ENCODE measurements around the gene ZFYVE27.

ZFYVE27 gene

GRCh38 chr10:97744405-97745035 lies 7.6 kb downstream of the ZFYVE27 start:
- DNase-seq (ENCODE audit: low read depth in 2 of 2): no peak

GRCh38 chr10:97747573-97747972 lies 10.6 kb downstream of the ZFYVE27 start:
- DNase-seq (ENCODE audit: low read depth in 2 of 2): no peak

DNA sequence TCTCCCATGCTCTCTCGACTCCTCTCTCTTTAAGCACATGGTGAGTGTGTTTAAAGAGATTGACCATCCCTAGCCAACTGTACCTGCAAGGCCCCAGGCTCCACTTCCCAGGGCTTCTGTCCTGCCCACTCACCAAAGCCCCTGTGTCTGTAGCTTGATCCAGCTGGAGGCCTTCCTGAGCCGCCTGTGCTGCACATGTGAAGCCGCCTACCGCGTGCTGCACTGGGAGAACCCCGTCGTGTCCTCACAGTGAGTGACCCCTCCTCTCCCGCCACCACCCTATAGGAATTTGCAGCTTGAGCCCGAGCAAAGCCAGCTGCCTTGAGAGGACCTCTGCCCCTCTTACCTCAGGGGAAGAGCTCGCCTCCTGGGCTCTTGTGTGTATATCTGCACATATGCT lies 11.2 kb downstream of the ZFYVE27 start:
- DNase-seq (ENCODE audit: low read depth in 2 of 2): no peak

DNA sequence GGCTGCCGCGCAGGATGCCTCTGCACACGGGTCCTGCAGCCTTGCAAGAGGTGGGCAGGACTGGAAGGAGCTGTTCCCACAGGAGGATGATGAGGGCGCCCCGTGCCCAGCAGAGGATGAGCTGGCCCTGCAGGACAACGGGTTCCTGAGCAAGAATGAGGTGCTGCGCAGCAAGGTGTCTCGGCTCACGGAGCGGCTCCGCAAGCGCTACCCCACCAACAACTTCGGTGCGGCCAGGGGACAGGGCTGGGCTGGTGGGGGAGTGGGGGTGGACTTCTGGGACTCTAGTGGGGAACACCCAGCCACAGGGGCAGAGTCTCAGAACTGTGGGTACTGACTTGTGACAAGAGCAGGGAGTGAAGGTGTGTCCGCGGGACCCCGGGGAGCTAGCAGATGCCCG lies 16.0 kb downstream of the ZFYVE27 start:
- no peak for DNase-seq (ENCODE audit: low read depth in 2 of 2)

DNA sequence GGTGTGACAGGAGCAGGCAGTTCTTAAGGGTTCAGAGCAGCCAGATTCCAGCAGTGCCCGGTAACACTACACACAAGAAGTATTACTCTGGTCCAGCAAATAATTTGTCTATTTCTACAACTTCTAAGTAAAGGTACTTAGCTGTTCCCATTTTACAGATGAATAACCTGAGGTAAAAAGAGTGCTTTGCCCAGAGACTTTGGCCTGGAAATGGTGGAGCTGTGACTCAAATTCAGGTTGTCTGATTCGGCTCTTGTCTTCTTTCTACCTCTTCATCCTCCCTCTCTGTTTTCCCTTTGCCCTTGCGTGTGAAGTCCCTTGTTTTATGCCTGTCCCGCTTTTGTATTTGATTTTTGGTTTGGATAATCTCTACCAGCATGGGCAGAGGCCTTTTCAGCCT lies 17.8 kb downstream of the ZFYVE27 start:
- no peak for DNase-seq (ENCODE audit: low read depth in 2 of 2)

- DNase-seq (ENCODE audit: low read depth in 2 of 2): no peak
Measured at GRCh38 chr10:97755718-97756117, 18.8 kb downstream of the ZFYVE27 start.

GRCh38 chr10:97757471-97757870 lies 20.5 kb downstream of the ZFYVE27 start:
- no peak for DNase-seq (ENCODE audit: low read depth in 2 of 2)

GRCh38 chr10:97759158-97759887 lies 22.4 kb downstream of the ZFYVE27 start:
- DNase-seq (ENCODE audit: low read depth in 2 of 2): peak in 1 of 2 donors; percentile 19

DNA sequence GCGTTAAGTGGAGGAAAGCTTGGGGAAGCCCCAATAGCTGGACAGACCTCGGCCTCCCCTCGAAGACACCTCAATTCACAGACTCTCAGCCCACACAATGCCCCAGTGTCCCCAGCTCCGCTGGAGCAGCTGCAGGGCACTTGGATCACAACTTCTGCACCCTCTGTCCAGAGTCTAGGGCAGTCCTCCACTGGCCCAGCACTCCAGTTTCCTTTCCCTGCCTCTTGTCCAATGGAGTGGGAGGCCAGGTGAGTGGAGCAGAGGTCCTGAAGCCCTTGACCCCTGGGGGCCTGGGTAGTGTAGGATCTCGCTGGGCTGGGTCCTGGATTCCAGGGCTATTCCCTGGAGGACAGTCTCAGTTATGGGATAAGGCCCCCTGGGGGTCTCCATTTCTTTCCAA lies 23.0 kb downstream of the ZFYVE27 start:
- no peak for DNase-seq (ENCODE audit: low read depth in 2 of 2)

DNA sequence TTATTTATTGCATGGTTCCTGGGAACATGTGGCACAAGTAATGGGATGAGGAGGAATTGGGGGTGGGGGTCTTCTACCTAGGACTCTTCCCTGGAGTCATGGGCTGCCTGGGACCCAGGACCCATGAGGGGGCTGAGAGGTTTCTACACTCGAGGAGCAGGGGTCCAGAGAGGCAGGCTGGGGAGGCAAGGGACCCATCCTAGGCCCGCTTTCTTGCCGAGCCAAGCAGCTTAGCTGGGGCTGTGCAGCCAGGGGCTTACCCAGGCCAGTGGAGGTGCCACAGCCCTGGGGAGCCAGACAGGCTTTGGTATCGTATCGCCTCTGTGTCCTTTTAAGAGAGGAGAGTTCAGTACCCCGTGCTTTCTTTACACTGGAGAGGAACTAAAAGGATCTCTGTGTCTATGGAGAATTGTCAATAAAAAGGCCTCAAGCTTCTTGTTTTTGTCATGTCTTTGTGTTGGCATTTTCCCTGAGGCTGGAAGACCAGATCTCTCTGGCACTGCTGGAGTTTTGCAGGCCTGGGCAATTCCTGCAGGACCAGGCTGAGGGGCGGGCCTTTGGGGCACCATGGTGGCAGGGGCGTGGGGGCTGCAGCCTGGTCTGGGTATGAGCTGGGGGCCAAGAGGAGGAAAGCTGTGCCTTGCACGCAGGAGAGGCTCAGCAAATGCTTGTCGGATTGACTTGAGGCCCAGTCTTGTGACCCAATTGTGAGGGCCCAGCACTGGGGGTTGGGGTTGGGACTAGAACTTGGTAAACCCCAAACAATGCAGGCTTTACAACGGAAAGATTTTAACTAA lies 23.7 kb downstream of the ZFYVE27 start:
- no peak for DNase-seq (ENCODE audit: low read depth in 2 of 2)

GRCh38 chr10:97761331-97761865 lies 24.5 kb downstream of the ZFYVE27 start:
- DNase-seq (ENCODE audit: low read depth in 2 of 2): no peak

DNA sequence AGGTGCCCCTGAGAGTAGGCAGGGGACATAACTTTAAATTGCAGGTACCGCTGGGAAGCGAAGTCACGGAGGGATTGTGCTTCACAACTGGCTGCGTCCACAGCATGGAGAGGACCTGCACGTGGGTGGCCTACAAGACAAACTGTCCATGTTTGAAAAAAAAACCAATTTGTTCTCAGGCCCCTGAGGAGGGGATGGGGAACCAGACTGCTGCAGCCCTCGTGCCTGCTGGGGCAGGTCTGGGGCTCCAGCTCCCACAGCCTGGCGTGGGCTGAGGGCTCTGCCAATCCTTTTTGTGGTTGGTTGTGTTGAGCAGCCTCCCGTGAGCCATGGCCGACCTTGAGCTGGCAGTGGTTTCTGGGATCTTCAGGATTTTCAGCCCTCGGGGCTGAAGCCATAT lies 25.1 kb downstream of the ZFYVE27 start:
- DNase-seq (ENCODE audit: low read depth in 2 of 2): no peak

DNA sequence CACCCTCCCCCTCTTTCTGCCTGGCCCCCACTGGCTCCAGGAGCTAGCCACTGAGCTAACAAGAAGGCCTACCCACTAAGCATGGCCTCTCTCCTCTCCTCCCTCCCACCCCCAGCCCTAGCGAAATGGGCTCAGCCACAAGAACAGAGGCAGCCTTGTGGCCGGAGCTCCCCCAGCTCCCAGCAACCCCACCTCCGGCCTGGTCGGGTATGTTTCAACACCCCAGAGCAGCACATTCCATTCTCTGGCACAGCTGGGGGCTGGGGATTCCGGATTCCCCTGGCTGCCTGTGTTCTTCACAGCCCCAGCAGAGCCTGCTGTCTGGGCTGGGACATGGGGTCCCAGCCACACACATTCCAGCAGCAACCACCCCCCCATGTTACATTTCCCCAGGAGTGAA lies 25.9 kb downstream of the ZFYVE27 start:
- DNase-seq (ENCODE audit: low read depth in 2 of 2): no peak

DNA sequence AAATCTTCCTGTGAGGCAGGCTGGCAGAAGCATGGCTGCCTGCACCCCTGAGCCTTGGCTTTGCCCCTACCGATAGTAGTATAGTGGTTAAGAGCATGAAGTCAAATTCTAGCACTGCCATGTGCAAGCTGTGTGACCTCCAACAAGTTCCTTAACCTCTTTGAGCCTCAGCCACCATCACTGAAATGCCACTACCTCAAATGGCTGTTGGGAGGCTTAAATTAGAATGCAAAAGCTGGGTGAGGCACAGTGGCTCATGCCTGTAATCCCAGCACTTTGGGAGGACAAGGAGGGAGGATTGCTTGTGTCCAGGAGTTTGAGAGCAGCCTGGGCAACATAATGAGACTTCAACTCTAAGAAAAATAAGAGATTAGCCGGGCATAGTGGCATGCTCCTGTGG lies 26.5 kb downstream of the ZFYVE27 start:
- DNase-seq (ENCODE audit: low read depth in 2 of 2): no peak

DNA sequence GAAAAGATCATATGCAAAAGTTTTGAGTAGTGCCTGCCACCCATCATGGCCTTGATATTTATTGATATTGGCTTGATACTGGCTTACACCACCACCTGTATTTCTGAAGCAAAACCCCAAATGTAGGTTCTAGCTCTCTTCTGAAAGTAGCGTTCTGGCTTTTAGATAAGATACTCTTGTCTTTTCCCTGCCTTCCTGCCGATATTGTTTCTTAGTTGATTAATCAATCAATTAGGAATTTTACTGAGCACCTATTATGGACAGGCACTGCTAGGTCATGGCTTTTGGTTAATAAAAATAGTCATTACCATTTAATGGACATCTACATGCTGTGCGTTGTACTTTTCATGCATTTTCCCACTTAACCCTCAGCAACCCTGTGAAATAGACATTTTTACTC lies 27.0 kb downstream of the ZFYVE27 start:
- no peak for DNase-seq (ENCODE audit: low read depth in 2 of 2)

DNA sequence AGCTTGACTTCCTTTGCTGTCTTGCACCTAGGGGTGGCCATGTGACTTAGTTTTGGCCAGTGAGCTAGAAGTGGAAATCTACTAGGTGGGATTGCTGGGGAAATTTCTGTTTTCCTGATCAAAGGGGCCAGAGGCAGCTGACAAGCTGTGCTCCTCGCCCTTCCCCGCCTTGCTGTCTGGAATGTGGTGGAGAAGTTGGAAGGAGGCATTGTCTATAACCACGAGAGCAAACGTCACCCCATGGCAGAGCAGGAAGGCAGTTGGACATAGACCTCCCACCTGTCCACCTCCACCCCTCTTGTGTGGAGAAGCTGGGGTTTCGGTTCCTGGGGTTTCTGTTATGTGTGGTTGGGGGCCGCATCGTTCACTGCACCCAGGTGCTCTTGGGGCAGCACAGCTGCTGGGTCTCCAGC lies 27.6 kb downstream of the ZFYVE27 start:
- DNase-seq (ENCODE audit: low read depth in 2 of 2): no peak

- DNase-seq (ENCODE audit: low read depth in 2 of 2): no peak
Measured at GRCh38 chr10:97765201-97765600, 28.3 kb downstream of the ZFYVE27 start.

DNA sequence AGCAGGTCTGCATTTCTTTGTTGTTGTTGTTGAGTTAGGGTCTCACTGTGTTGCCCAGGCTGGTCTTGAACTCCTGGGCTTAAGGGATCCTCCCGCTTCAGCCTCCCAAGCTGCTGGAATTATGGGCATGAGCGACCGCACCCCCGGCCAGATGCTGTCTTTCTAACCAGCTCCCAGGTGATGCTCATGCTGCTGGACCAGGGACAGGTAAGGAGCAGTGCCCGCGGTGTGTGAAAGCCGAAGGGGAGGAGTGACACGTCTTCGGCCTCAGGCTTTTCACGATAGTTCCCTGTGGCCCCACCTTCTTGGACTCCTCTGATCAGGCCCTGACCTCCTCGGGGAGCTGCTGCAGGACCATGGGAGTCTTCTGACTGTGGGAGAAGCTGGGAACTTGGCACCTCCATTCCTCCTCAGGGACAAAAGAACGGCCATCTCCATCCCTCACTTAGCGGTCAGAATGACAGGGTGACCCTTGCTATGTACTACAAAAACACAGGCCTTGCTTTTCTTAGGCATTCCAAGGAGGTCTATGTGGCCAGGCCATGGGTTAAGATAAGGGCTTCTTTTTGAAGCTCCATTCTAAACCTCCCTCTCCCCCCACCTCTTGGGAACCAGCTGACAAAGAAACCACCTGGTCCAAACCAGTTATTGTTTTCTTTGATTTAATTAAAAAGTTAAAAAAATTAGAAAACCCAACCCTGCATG lies 29.3 kb downstream of the ZFYVE27 start:
- DNase-seq (ENCODE audit: low read depth in 2 of 2): no peak

- no peak for DNase-seq (ENCODE audit: low read depth in 2 of 2)
Measured at GRCh38 chr10:97766996-97767924, 30.3 kb downstream of the ZFYVE27 start.
